Gastrocnemius medialis (tissue), 4 donors: ENCODE results near the gene CES4A.

Source experiments
- POLR2A ChIP-seq, 2 donors: fragments of 450-650 bp; IDR thresholded peaks; one replicate each; pipeline ENCODE4 v1.6.1; 2017; ENCODE audit warnings: antibody characterized with exemption in 2 of 2, mild to moderate bottlenecking in 2 of 2, moderate library complexity in 2 of 2
- TF ChIP-seq, protein P1 (sequence below), 5 experiments: fragments of 450-650 bp in 3 of 5; fragments of 200-600 bp in 2 of 5; sonication (generic) in 2 of 5; IDR thresholded peaks in 4 of 5; conservative IDR thresholded peaks in 1 of 5; 1 replicate in 4 of 5; 2 replicates in 1 of 5; pipeline ENCODE4 v1.5.1; 2016 to 2019; ENCODE audit warnings: antibody characterized with exemption in 5 of 5, mild to moderate bottlenecking in 3 of 5, moderate library complexity in 3 of 5

- TF ChIP-seq, protein P1, sequence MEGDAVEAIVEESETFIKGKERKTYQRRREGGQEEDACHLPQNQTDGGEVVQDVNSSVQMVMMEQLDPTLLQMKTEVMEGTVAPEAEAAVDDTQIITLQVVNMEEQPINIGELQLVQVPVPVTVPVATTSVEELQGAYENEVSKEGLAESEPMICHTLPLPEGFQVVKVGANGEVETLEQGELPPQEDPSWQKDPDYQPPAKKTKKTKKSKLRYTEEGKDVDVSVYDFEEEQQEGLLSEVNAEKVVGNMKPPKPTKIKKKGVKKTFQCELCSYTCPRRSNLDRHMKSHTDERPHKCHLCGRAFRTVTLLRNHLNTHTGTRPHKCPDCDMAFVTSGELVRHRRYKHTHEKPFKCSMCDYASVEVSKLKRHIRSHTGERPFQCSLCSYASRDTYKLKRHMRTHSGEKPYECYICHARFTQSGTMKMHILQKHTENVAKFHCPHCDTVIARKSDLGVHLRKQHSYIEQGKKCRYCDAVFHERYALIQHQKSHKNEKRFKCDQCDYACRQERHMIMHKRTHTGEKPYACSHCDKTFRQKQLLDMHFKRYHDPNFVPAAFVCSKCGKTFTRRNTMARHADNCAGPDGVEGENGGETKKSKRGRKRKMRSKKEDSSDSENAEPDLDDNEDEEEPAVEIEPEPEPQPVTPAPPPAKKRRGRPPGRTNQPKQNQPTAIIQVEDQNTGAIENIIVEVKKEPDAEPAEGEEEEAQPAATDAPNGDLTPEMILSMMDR (IDR thresholded peaks at IDR 0.05 in 4 of 5, conservative IDR thresholded peaks at IDR 0.05 in 1 of 5): no peak
- no peak for TF ChIP-seq POLR2A (IDR thresholded peaks at IDR 0.05)
Measured at GRCh38 chr16:66946974-66947301, 41.5 kb upstream of the CES4A start.
